Suprapubic skin (tissue), 4 donors: Measurements from ENCODE around the gene RAB10. TPM values are rescaled to one million over a fixed set of nuclear protein-coding genes. Genes with fewer than 3 reads are reported as not detected.

Experiments
- DNase-seq, 2 donors: peaks; one replicate each; pipeline ENCODE4 v3.0.0-alpha.2; 2019; ENCODE audit warnings: low spot score in 2 of 2
- H3K27ac ChIP-seq: fragments of 200-600 bp; sonication (generic); one replicate; pipeline ENCODE4 v1.5.1; 2019
- H3K27me3 ChIP-seq: fragments of 200-600 bp; sonication (generic); one replicate; pipeline ENCODE4 v1.5.1; 2019
- H3K36me3 ChIP-seq: fragments of 200-600 bp; sonication (generic); one replicate; pipeline ENCODE4 v1.5.1; 2019
- H3K4me1 ChIP-seq: fragments of 200-600 bp; sonication (generic); one replicate; pipeline ENCODE4 v1.5.1; 2019
- H3K4me3 ChIP-seq: fragments of 200-600 bp; sonication (generic); one replicate; pipeline ENCODE4 v1.5.1; 2019; ENCODE audit warnings: mild to moderate bottlenecking
- H3K9me3 ChIP-seq: fragments of 200-600 bp; sonication (generic); one replicate; pipeline ENCODE4 v1.5.1; 2019
- EP300 ChIP-seq: sonication (generic); formaldehyde crosslinking; IDR thresholded peaks from one replicate; pipeline ENCODE4 v1.6.1; 2017; ENCODE audit warnings: antibody characterized with exemption
- POLR2A ChIP-seq, 2 donors: fragments of 450-650 bp; IDR thresholded peaks; one replicate each; pipeline ENCODE4 v1.6.1; 2017; ENCODE audit warnings: antibody characterized with exemption in 2 of 2, mild to moderate bottlenecking in 2 of 2, moderate library complexity in 2 of 2
- POLR2AphosphoS5 ChIP-seq, 3 donors: sonication (generic); formaldehyde crosslinking; IDR thresholded peaks; one replicate each; pipeline ENCODE4 v1.6.1; 2017; ENCODE audit warnings: antibody characterized with exemption in 3 of 3
- WGBS: methylation state at CpG from one replicate; pipeline ENCODE4 v1.1.5; 2018; 5-methylcytosine and 5-hydroxymethylcytosine counted together
- total RNA-seq, 4 donors: library from RNA; depleted of rRNA; stranded (reverse); fragments of >200 nt; gene quantifications; one replicate each; pipeline ENCODE4 v1.1.0, GENCODE V29; 2016
- TF ChIP-seq, protein P1 (sequence below), 2 donors: fragments of 200-600 bp in 1 of 2; fragments of 450-650 bp in 1 of 2; sonication (generic) in 1 of 2; IDR thresholded peaks; one replicate each; pipeline ENCODE4 v1.5.1; 2016 to 2019; ENCODE audit warnings: antibody characterized with exemption in 2 of 2, mild to moderate bottlenecking in 1 of 2, moderate library complexity in 1 of 2

The RAB10 gene
- total RNA-seq, 4 donors from 2014 or later, result 145 to 171 (median 165) TPM

DNA sequence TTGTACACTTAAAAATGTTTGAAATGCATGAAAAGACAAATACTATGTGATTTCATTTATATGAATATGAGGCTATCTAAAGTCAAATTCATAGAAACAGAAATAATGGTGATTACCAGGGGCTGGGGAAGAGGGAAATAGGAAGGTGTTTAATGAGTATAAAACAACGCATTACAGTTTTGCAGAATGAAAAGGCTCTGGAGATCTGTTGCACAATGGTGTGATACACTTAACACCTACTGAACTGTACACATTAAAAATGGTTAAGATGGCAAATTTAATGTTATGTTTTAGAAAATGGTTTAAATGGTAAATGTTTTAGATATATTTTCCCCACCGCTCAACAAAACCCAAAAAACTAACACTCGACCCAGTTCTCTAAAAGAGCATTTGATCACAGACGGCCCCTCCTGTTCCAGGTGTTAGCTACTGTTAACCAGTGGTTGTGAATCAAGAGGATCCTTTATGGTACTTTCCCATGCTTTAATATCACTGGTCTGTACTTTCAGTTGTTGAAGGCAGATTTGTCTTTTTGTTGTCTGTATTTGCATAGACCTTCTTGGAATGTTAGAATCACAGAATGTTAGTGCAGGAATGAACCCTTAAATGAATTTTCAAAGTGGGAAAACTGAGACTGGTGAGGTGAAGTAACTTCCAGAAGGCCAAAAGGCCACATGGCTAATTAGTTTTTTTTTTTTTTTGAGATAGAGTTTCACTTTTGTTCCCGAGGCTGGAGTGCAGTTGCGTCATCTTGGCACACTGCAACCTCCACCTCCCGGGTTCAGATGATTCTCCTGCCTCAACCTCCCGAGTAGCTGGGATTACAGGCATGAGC is 10.2 kb downstream of the RAB10 start:
- no peak overlapping the region for H3K27ac ChIP-seq
- peaks cover 5% of the 10 kb centered on the region for H3K36me3 ChIP-seq
- WGBS, result 46% methylated on average over 8 of the region's 8 CpGs
- no peaks in the 10 kb centered on the region for H3K27me3 ChIP-seq
- TF ChIP-seq POLR2AphosphoS5 (IDR thresholded peaks at IDR 0.05) (no peak), POLR2A (IDR thresholded peaks at IDR 0.05) (no peak), EP300 (no peak)
- TF ChIP-seq, protein P1, sequence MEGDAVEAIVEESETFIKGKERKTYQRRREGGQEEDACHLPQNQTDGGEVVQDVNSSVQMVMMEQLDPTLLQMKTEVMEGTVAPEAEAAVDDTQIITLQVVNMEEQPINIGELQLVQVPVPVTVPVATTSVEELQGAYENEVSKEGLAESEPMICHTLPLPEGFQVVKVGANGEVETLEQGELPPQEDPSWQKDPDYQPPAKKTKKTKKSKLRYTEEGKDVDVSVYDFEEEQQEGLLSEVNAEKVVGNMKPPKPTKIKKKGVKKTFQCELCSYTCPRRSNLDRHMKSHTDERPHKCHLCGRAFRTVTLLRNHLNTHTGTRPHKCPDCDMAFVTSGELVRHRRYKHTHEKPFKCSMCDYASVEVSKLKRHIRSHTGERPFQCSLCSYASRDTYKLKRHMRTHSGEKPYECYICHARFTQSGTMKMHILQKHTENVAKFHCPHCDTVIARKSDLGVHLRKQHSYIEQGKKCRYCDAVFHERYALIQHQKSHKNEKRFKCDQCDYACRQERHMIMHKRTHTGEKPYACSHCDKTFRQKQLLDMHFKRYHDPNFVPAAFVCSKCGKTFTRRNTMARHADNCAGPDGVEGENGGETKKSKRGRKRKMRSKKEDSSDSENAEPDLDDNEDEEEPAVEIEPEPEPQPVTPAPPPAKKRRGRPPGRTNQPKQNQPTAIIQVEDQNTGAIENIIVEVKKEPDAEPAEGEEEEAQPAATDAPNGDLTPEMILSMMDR (IDR thresholded peaks at IDR 0.05), result no peak
- peaks cover 39% of the 10 kb centered on the region for H3K4me1 ChIP-seq
- H3K4me3 ChIP-seq, result no peak overlapping the region
- H3K9me3 ChIP-seq, result no peaks in the 10 kb centered on the region
- no peak for DNase-seq

DNA sequence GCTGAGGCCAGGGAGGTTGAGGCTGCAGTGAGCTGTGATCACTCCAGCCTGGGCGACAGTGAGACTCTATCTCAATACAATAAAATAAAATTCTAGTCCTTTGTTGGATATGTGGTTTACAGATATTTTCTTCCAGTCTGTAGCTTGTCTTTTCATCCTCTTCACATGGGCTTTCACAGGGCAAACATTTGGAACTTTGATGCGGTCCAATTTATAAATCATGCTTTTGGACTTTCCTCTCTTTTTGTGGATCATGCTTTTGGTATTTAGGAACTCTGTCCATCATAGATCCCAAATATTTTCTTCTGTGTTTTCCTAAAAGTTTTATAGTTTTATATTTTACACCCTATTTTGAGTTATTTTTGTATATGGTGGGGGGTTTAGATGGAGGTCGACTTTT is 14.9 kb downstream of the RAB10 start:
- TF ChIP-seq, protein P1 (IDR thresholded peaks at IDR 0.05), result no peak
- DNase-seq, result no peak
- H3K9me3 ChIP-seq, result no peaks in the 10 kb centered on the region
- H3K4me1 ChIP-seq, result peaks cover 30% of the 10 kb centered on the region
- no peak overlapping the region for H3K4me3 ChIP-seq
- H3K36me3 ChIP-seq, result no peaks in the 10 kb centered on the region
- H3K27ac ChIP-seq, result no peak overlapping the region
- H3K27me3 ChIP-seq, result no peaks in the 10 kb centered on the region
- WGBS, result 64% methylated on average over 3 of the region's 3 CpGs

DNA sequence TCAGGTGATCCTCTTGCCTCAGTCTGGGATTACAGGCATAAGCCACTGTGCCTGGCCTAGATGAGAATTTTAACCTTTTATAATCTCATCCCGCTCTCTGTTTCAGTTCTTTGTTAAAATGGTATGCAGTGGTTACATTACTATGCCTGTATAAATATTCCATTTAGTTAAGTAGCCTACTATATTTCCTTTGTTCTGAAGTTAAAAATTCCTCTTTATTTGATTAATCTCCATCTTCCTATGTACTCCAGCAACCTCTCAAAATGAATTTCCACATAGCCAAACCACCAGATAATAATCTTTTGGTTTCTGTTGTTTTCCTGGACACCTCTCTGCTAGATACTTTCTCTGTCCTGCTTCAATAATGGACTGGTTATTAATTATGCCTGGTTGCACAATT is 15.8 kb downstream of the RAB10 start:
- H3K9me3 ChIP-seq, result no peaks in the 10 kb centered on the region
- TF ChIP-seq EP300, result no peak
- no peak for TF ChIP-seq POLR2AphosphoS5 (IDR thresholded peaks at IDR 0.05)
- TF ChIP-seq, protein P1 (IDR thresholded peaks at IDR 0.05), result no peak
- no peak for TF ChIP-seq POLR2A (IDR thresholded peaks at IDR 0.05)
- DNase-seq, result no peak
- H3K36me3 ChIP-seq, result no peaks in the 10 kb centered on the region
- 93% methylated on average over 1 of the region's 1 CpG for WGBS
- H3K27me3 ChIP-seq, result no peaks in the 10 kb centered on the region
- H3K4me1 ChIP-seq, result peaks cover 21% of the 10 kb centered on the region
- no peak overlapping the region for H3K4me3 ChIP-seq
- no peak overlapping the region for H3K27ac ChIP-seq

DNA sequence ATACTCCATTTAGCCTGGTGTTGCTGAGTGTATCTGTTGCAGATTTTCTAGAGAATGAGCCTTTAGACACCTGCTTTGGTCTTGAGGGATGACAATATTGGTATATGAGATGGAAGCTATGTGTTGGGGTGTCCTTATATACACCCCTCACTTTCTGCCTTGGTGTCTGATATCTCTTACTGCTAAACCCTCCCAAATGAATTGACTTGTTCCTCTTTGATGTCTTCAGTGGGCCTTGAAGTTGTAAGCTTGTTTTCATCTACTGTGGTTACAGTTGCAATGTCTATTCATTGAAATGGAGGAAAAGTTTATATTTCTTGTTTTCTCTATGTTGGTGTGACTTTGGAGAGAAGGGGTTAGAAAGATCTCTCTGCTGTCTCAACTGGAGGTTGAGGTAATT is 18.9 kb downstream of the RAB10 start:
- Histone ChIP-seq H3K27ac (no peak overlapping the region), H3K9me3 (no peaks in the 10 kb centered on the region), H3K36me3 (no peaks in the 10 kb centered on the region), H3K4me3 (no peak overlapping the region), H3K4me1 (peaks cover 21% of the 10 kb centered on the region), H3K27me3 (no peaks in the 10 kb centered on the region)
- no peak for TF ChIP-seq POLR2AphosphoS5 (IDR thresholded peaks at IDR 0.05)
- no peak for TF ChIP-seq EP300
- TF ChIP-seq, protein P1 (IDR thresholded peaks at IDR 0.05), result no peak
- no peak for TF ChIP-seq POLR2A (IDR thresholded peaks at IDR 0.05)
- DNase-seq, result no peak

DNA sequence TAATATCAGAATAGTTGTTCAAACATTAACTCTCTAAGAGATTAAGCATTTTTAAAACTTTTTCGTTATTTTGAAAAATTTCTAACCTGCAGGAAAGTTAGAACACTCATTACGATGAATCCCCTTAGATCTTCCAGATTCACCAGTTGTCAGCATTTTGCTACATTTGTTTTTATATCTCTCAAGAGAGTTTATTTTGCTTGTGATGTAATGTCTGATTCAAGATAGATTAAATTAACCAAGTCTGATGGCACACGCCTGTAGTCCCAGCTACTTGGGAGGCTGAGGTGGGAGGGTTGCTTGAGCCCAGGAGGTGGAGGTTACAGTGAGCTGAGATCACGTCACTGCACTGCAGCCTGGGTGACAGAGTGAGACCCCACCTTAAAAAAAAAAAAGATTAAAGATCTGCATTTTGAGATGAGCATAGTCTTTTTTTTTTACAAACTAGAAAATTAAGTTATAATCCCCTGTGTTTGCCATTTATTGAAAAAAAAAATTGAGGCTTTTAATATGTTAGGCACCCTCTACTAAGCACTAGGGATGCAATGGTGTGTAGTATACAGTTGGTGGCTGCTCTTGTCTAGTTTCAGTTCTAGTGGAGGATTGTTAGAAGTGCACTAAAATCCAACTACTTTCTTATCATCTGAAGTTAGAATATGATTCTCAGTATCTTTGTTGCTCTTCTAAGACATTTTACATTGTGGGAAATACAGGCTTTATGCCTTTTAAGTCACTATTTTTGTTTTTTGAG is 20.9 kb downstream of the RAB10 start:
- Histone ChIP-seq H3K36me3 (no peaks in the 10 kb centered on the region), H3K9me3 (no peaks in the 10 kb centered on the region), H3K4me3 (no peak overlapping the region), H3K27me3 (no peaks in the 10 kb centered on the region), H3K27ac (no peak overlapping the region), H3K4me1 (peaks cover 26% of the 10 kb centered on the region)
- TF ChIP-seq POLR2A (IDR thresholded peaks at IDR 0.05) (no peak), POLR2AphosphoS5 (IDR thresholded peaks at IDR 0.05) (no peak), EP300 (no peak)
- TF ChIP-seq, protein P1 (IDR thresholded peaks at IDR 0.05), result no peak
- 69% methylated on average over 4 of the region's 4 CpGs for WGBS
- DNase-seq, result no peak
